Smooth muscle cell (in vitro differentiated cells): ENCODE data around the gene RBPJ. TPM values are rescaled to one million over a fixed set of nuclear protein-coding genes. Genes with fewer than 3 reads are reported as not detected.

Experiments
- DNase-seq: peaks from one replicate; lab custom pipeline; 2025; ENCODE audit not compliant: unreplicated experiment; lab: John Stamatoyannopoulos, UW
- H2AFZ ChIP-seq: fragments of 200-600 bp; sonication (generic); 2 replicates; pipeline ENCODE4 v1.6.0; 2016; ENCODE audit warnings: antibody characterized with exemption, low read depth, mild to moderate bottlenecking
- H3F3A ChIP-seq: fragments of 200-600 bp; sonication (generic); 2 replicates; pipeline ENCODE4 v1.6.0; 2017; ENCODE audit warnings: antibody characterized with exemption, low read depth
- H3K27ac ChIP-seq: fragments of 200-600 bp; sonication (generic); 2 replicates; pipeline ENCODE4 v1.5.1; 2016; ENCODE audit warnings: low read depth, mild to moderate bottlenecking
- H3K27me3 ChIP-seq: fragments of 200-600 bp; sonication (generic); 2 replicates; pipeline ENCODE4 v1.6.1; 2016; ENCODE audit warnings: low read depth, mild to moderate bottlenecking
- H3K36me3 ChIP-seq: fragments of 200-600 bp; sonication (generic); 2 replicates; pipeline ENCODE4 v1.5.1; 2016; ENCODE audit warnings: low read depth
- H3K4me1 ChIP-seq: fragments of 200-600 bp; sonication (generic); 2 replicates; pipeline ENCODE4 v1.5.1; 2016; ENCODE audit warnings: low read depth
- H3K4me2 ChIP-seq: fragments of 200-600 bp; sonication (generic); 2 replicates; pipeline ENCODE4 v1.6.0; 2016; ENCODE audit warnings: mild to moderate bottlenecking
- H3K4me3 ChIP-seq: fragments of 200-600 bp; sonication (generic); 2 replicates; pipeline ENCODE4 v1.5.1; 2016; ENCODE audit warnings: mild to moderate bottlenecking
- H3K79me2 ChIP-seq: fragments of 200-600 bp; sonication (generic); 2 replicates; pipeline ENCODE4 v1.6.0; 2016; ENCODE audit warnings: low read depth, mild to moderate bottlenecking
- H3K9ac ChIP-seq: fragments of 200-600 bp; sonication (generic); 2 replicates; pipeline ENCODE4 v1.6.0; 2016; ENCODE audit warnings: low read depth
- H3K9me3 ChIP-seq: fragments of 200-600 bp; sonication (generic); replicated peaks from 2 replicates; pipeline ENCODE4 v1.5.1; 2016; ENCODE audit warnings: low read depth
- H4K20me1 ChIP-seq: fragments of 200-600 bp; sonication (generic); 2 replicates; pipeline ENCODE4 v1.6.0; 2016; ENCODE audit warnings: low read depth
- WGBS: methylation state at CpG from one replicate; pipeline ENCODE4 v1.1.7; 2016; ENCODE audit warnings: low lambda C conversion rate; 5-methylcytosine and 5-hydroxymethylcytosine counted together
- polyA plus RNA-seq: library from polyadenylated mRNA; unstranded; fragments of >200 nt; fragmentation: Nextera tagmentation; extraction: Ambion mirVana; gene quantifications from 2 replicates; pipeline ENCODE4 v1.2.1, GENCODE V29; 2016
- total RNA-seq: library from RNA; depleted of rRNA; stranded (reverse); fragments of >200 nt; gene quantifications from 2 replicates; pipeline ENCODE4 v1.2.3, GENCODE V29; 2014
- TF ChIP-seq, protein P1 (sequence below): fragments of 200-600 bp; sonication (generic); IDR thresholded peaks from 2 replicates; pipeline ENCODE4 v1.5.1; 2017; ENCODE audit warnings: borderline replicate concordance, mild to moderate bottlenecking, antibody characterized with exemption; ENCODE audit not compliant: insufficient read depth, poor library complexity, severe bottlenecking

The RBPJ gene
- total and polyA plus RNA-seq, 2 experiments from 2014 or later: 96.9 to 137 TPM

DNA sequence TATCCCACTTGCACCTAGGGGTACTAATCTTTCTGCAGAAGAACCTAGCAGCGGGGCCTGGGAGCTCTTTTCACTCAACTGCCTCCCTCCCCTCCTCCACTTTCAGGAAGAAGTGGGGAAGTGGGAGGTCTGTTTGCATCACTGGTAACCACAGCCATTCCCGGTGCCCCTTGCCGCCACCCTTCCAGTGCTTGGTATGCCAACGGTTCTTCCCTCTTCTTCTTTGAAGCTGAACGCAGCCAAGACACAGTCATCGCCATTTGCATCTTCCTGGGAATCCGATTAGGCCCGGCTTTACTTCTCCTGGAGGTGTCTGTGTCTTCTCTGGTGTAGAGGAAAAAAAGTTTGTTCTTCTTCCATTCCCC, 47.2 kb upstream of the RBPJ start:
- WGBS: 49% methylated on average over 8 of the region's 8 CpGs
- H3K9me3 ChIP-seq: no peaks in the 10 kb centered on the region
- TF ChIP-seq, protein P1, sequence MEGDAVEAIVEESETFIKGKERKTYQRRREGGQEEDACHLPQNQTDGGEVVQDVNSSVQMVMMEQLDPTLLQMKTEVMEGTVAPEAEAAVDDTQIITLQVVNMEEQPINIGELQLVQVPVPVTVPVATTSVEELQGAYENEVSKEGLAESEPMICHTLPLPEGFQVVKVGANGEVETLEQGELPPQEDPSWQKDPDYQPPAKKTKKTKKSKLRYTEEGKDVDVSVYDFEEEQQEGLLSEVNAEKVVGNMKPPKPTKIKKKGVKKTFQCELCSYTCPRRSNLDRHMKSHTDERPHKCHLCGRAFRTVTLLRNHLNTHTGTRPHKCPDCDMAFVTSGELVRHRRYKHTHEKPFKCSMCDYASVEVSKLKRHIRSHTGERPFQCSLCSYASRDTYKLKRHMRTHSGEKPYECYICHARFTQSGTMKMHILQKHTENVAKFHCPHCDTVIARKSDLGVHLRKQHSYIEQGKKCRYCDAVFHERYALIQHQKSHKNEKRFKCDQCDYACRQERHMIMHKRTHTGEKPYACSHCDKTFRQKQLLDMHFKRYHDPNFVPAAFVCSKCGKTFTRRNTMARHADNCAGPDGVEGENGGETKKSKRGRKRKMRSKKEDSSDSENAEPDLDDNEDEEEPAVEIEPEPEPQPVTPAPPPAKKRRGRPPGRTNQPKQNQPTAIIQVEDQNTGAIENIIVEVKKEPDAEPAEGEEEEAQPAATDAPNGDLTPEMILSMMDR: no peak
- H3K4me3 ChIP-seq: no peak overlapping the region
- no peak overlapping the region for H3K27ac ChIP-seq
- no peaks in the 10 kb centered on the region for H3K4me1 ChIP-seq
- H4K20me1 ChIP-seq: no peaks in the 10 kb centered on the region
- H3K27me3 ChIP-seq: no peaks in the 10 kb centered on the region
- no peaks in the 10 kb centered on the region for H3K79me2 ChIP-seq
- H3K4me2 ChIP-seq: no peak overlapping the region
- no peaks in the 10 kb centered on the region for H3F3A ChIP-seq
- no peak overlapping the region for H3K9ac ChIP-seq
- DNase-seq: no peak
- H2AFZ ChIP-seq: peak overlapping the region; percentile 28
- H3K36me3 ChIP-seq: no peaks in the 10 kb centered on the region

- no peak overlapping the region for H2AFZ ChIP-seq
- H3K79me2 ChIP-seq: no peaks in the 10 kb centered on the region
- no peaks in the 10 kb centered on the region for H4K20me1 ChIP-seq
Observed at GRCh38 chr4:26275281-26275680, 45.5 kb upstream of the RBPJ start.

DNA sequence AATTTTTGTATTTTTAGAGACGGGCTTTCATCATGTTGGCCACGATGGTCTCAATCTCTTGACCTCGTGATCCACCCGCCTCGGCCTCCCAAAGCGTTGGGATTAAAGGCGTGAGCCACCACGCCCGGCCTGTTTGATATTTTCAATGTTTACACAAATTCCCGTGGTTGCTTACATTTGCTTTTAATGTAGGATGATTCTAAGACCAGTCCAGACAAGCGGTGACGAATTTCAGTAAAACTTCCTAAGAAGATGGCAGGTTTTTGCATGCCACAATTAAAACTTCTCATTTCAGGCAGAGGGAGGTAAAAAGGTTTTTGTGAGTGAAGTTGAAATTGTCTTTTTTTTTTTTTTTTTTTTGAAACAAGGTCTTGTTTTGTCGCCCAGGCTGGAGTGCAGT, 41.4 kb upstream of the RBPJ start:
- Histone ChIP-seq H3K79me2 (no peaks in the 10 kb centered on the region), H3K9ac (no peak overlapping the region), H3K4me2 (no peak overlapping the region), H3K4me1 (peaks cover 5% of the 10 kb centered on the region), H3K4me3 (no peak overlapping the region), H3K27me3 (no peaks in the 10 kb centered on the region), H2AFZ (no peak overlapping the region), H3K9me3 (no peaks in the 10 kb centered on the region), H4K20me1 (no peaks in the 10 kb centered on the region), H3K27ac (no peak overlapping the region), H3F3A (no peaks in the 10 kb centered on the region), H3K36me3 (no peaks in the 10 kb centered on the region)
- WGBS: 70% methylated on average over 13 of the region's 13 CpGs
- TF ChIP-seq, protein P1: no peak
- no peak for DNase-seq

More at GRCh38 chr4:26275281-26275680, 45.5 kb upstream of the RBPJ start:
- Histone ChIP-seq H3K36me3 (no peaks in the 10 kb centered on the region), H3F3A (no peaks in the 10 kb centered on the region), H3K27me3 (no peaks in the 10 kb centered on the region), H3K9ac (no peak overlapping the region), H3K4me3 (no peak overlapping the region), H3K4me2 (no peak overlapping the region), H3K27ac (no peak overlapping the region), H3K4me1 (no peaks in the 10 kb centered on the region), H3K9me3 (no peaks in the 10 kb centered on the region)
- DNase-seq: no peak
- TF ChIP-seq, protein P1: no peak
- WGBS: 95% methylated on average over 7 of the region's 7 CpGs

DNA sequence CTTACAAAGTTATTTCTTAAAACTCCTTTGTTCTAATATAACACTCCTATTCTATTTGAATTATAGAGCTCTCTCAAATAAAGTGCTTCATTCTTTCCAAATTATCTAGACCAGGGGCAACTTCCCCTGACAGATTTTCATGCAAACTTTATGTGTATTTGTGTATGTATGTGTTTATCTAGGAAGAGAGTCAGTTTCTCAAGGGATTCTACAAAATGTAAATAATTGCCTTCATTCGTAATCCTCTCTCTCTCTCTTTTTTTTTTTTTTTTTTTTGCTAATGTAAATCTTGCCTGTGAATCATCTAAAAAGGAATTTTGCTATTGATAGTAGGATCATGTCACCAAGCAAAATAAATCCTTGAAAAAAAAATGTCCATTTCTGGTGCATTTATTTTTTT, 38.9 kb upstream of the RBPJ start:
- Histone ChIP-seq H3K4me3 (peak overlapping the region; percentile 5), H3K79me2 (no peaks in the 10 kb centered on the region), H3K4me1 (peaks cover 5% of the 10 kb centered on the region), H3K36me3 (no peaks in the 10 kb centered on the region), H3F3A (no peaks in the 10 kb centered on the region), H3K4me2 (peak overlapping the region; percentile 75), H2AFZ (peak overlapping the region; percentile 17), H4K20me1 (no peaks in the 10 kb centered on the region), H3K9me3 (no peaks in the 10 kb centered on the region), H3K27ac (peak overlapping the region; percentile 69), H3K9ac (no peak overlapping the region), H3K27me3 (no peaks in the 10 kb centered on the region)
- WGBS: 13% methylated on average over 1 of the region's 1 CpG
- TF ChIP-seq, protein P1: no peak
- no peak for DNase-seq
